Tibial nerve (tissue), 4 donors: Measurements from ENCODE around the gene KLRB1. TPM values are rescaled to one million over a fixed set of nuclear protein-coding genes. Genes with fewer than 3 reads are reported as not detected.
"Not testable (repeated sequence)": the region's sequence is repeated elsewhere in the genome, so short reads cannot be mapped to it uniquely, and the experiment has no call there.

Source experiments
- DNase-seq, 2 donors: peaks; one replicate each; pipeline ENCODE4 v3.0.0-alpha.2; 2019; ENCODE audit warnings: low spot score in 2 of 2
- H3K27ac ChIP-seq, 4 donors: fragments of 200-600 bp; sonication (generic) in 3 of 4; one replicate each; pipeline ENCODE4 v1.5.1; 2017 to 2019; ENCODE audit warnings: mild to moderate bottlenecking in 1 of 4
- H3K27me3 ChIP-seq, 2 donors: fragments of 200-600 bp; sonication (generic) in 1 of 2; one replicate each; pipeline versions ENCODE4 v1.5.1 to v1.6.0; 2017 to 2019
- H3K36me3 ChIP-seq, 3 donors: fragments of 200-600 bp; sonication (generic); one replicate each; pipeline ENCODE4 v1.5.1; 2018 to 2019
- H3K4me1 ChIP-seq, 4 donors: fragments of 200-600 bp; sonication (generic) in 3 of 4; one replicate each; pipeline ENCODE4 v1.5.1; 2017 to 2019
- H3K4me3 ChIP-seq, 4 donors: fragments of 200-600 bp; sonication (generic) in 3 of 4; one replicate each; pipeline ENCODE4 v1.5.1; 2017 to 2019; ENCODE audit warnings: mild to moderate bottlenecking in 1 of 4, moderate library complexity in 1 of 4
- H3K9me3 ChIP-seq, 4 donors: fragments of 200-600 bp; sonication (generic) in 3 of 4; one replicate each; pipeline ENCODE4 v1.5.1; 2017 to 2019
- CTCF ChIP-seq, 5 experiments: fragments of 200-600 bp in 3 of 5; fragments of 450-650 bp in 2 of 5; sonication (generic) in 3 of 5; IDR thresholded peaks; one replicate each; pipeline ENCODE4 v1.5.1; 2016 to 2019; ENCODE audit warnings: antibody characterized with exemption in 5 of 5, mild to moderate bottlenecking in 3 of 5, moderate library complexity in 2 of 5
- EP300 ChIP-seq, 2 donors: sonication (generic); formaldehyde crosslinking; IDR thresholded peaks; one replicate each; pipeline ENCODE4 v1.6.1; 2017; ENCODE audit warnings: antibody characterized with exemption in 2 of 2, mild to moderate bottlenecking in 1 of 2
- POLR2A ChIP-seq, 2 donors: fragments of 450-650 bp; IDR thresholded peaks; one replicate each; pipeline ENCODE4 v1.6.1; 2017; ENCODE audit warnings: antibody characterized with exemption in 2 of 2, mild to moderate bottlenecking in 2 of 2, moderate library complexity in 2 of 2
- WGBS, 2 donors: methylation state at CpG; one replicate each; pipeline ENCODE4 v1.1.5; 2018; 5-methylcytosine and 5-hydroxymethylcytosine counted together
- total RNA-seq, 4 donors: library from RNA; depleted of rRNA; stranded (reverse); fragments of >200 nt; gene quantifications; one replicate each; pipeline ENCODE4 v1.1.0, GENCODE V29; 2016

The KLRB1 gene
- total RNA-seq, 4 donors from 2014 or later, result 0.59 to 0.84 TPM; not detected in 2

GRCh38 chr12:9606247-9606646 lies 1.5 kb downstream of the KLRB1 start:
- TF ChIP-seq POLR2A (IDR thresholded peaks at IDR 0.05) (no peak), CTCF (IDR thresholded peaks at IDR 0.05) (no peak), EP300 (IDR thresholded peaks at IDR 0.05) (no peak)
- Histone ChIP-seq H3K4me3 (no peak overlapping the region), H3K27me3 (no peaks in the 10 kb centered on the region), H3K27ac (no peak overlapping the region), H3K9me3 (no peaks in the 10 kb centered on the region), H3K36me3 (no peaks in the 10 kb centered on the region), H3K4me1 (no peaks in the 10 kb centered on the region)
- WGBS, 2 donors, result 91 to 93% methylated on average over 3 of the region's 3 CpGs
- DNase-seq, result no peak

GRCh38 chr12:9605483-9605882 lies 2.2 kb downstream of the KLRB1 start:
- 97 to 98% methylated on average over 2 of the region's 2 CpGs for WGBS, 2 donors
- Histone ChIP-seq H3K36me3 (no peaks in the 10 kb centered on the region), H3K9me3 (no peaks in the 10 kb centered on the region), H3K4me1 (no peaks in the 10 kb centered on the region), H3K27me3 (no peaks in the 10 kb centered on the region), H3K4me3 (no peak overlapping the region), H3K27ac (no peak overlapping the region)
- DNase-seq, result no peak
- TF ChIP-seq EP300 (IDR thresholded peaks at IDR 0.05) (no peak), CTCF (IDR thresholded peaks at IDR 0.05) (no peak), POLR2A (IDR thresholded peaks at IDR 0.05) (no peak)

GRCh38 chr12:9604287-9604686 lies 3.4 kb downstream of the KLRB1 start:
- Histone ChIP-seq H3K27ac (no peak overlapping the region), H3K4me3 (no peak overlapping the region), H3K27me3 (no peaks in the 10 kb centered on the region), H3K36me3 (no peaks in the 10 kb centered on the region), H3K9me3 (no peaks in the 10 kb centered on the region), H3K4me1 (no peaks in the 10 kb centered on the region)
- no peak for TF ChIP-seq CTCF (IDR thresholded peaks at IDR 0.05)
- TF ChIP-seq POLR2A (IDR thresholded peaks at IDR 0.05), result no peak
- no peak for DNase-seq
- 93 to 97% methylated on average over 5 of the region's 5 CpGs for WGBS, 2 donors

GRCh38 chr12:9600426-9600825 lies 7.3 kb downstream of the KLRB1 start:
- not testable (repeated sequence) for H3K27ac ChIP-seq

GRCh38 chr12:9598363-9598762 lies 9.4 kb downstream of the KLRB1 start:
- Histone ChIP-seq H3K27ac (no peak overlapping the region), H3K36me3 (no peaks in the 10 kb centered on the region), H3K4me3 (no peak overlapping the region), H3K4me1 (no peaks in the 10 kb centered on the region), H3K9me3 (no peaks in the 10 kb centered on the region), H3K27me3 (no peaks in the 10 kb centered on the region)
- no peak for DNase-seq
- TF ChIP-seq EP300 (IDR thresholded peaks at IDR 0.05) (no peak), POLR2A (IDR thresholded peaks at IDR 0.05) (no peak), CTCF (IDR thresholded peaks at IDR 0.05) (no peak)
- 81 to 83% methylated on average over 3 of the region's 3 CpGs for WGBS, 2 donors

More at GRCh38 chr12:9600426-9600825, 7.3 kb downstream of the KLRB1 start:
- H3K4me1 ChIP-seq, DNase-seq, H3K27me3 ChIP-seq, H3K36me3 ChIP-seq, H3K9me3 ChIP-seq, H3K4me3 ChIP-seq: not testable (repeated sequence)
- 82 to 94% methylated on average over 3 of the region's 3 CpGs for WGBS, 2 donors

GRCh38 chr12:9597365-9597764 lies 10.4 kb downstream of the KLRB1 start:
- Histone ChIP-seq H3K27ac (no peak overlapping the region), H3K27me3 (no peaks in the 10 kb centered on the region), H3K9me3 (no peaks in the 10 kb centered on the region), H3K36me3 (no peaks in the 10 kb centered on the region), H3K4me1 (no peaks in the 10 kb centered on the region), H3K4me3 (no peak overlapping the region)
- no peak for DNase-seq
- TF ChIP-seq CTCF (IDR thresholded peaks at IDR 0.05) (no peak), POLR2A (IDR thresholded peaks at IDR 0.05) (no peak), EP300 (IDR thresholded peaks at IDR 0.05) (no peak)
- WGBS, 2 donors, result 84 to 91% methylated on average over 5 of the region's 5 CpGs
